ENCODE data around the gene SLC17A1.

SLC17A1 gene

DNA sequence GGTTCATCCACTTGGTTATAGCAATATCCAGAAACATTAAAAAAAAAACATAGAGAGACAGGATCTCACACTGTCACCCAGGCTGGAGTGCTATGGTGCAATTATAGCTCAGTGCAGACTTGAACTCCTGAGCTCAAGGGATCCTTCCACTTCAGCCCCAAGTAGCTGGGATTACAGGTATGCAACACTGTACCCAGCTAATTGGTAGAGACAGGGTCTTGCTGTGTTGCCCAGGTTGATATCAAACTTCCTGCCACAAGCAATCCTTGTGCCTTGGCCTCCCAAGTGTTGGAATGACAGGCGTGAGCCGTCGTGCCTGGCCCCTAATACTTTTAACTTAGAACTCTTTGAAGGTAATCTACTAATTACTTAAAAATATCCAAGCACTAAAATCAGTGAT lies 818 bp upstream of the SLC17A1 start:
- no peak for TF ChIP-seq TEAD4 (IDR thresholded peaks at IDR 0.05)
- no peak for TF ChIP-seq CEBPB (IDR thresholded peaks at IDR 0.05)
- TF ChIP-seq, protein P1, sequence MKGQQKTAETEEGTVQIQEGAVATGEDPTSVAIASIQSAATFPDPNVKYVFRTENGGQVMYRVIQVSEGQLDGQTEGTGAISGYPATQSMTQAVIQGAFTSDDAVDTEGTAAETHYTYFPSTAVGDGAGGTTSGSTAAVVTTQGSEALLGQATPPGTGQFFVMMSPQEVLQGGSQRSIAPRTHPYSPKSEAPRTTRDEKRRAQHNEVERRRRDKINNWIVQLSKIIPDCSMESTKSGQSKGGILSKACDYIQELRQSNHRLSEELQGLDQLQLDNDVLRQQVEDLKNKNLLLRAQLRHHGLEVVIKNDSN (IDR thresholded peaks at IDR 0.05), result no peak
- no peak for TF ChIP-seq FOXM1 (IDR thresholded peaks at IDR 0.05; ENCODE audit: borderline replicate concordance, low read depth)
- TF ChIP-seq EGR1 (IDR thresholded peaks at IDR 0.05), result no peak
- no peak for TF ChIP-seq RAD21 (IDR thresholded peaks at IDR 0.05; ENCODE audit: low read depth)
- TF ChIP-seq TCF12 (IDR thresholded peaks at IDR 0.05; ENCODE audit: low read depth), result no peak
- TF ChIP-seq, protein P2, sequence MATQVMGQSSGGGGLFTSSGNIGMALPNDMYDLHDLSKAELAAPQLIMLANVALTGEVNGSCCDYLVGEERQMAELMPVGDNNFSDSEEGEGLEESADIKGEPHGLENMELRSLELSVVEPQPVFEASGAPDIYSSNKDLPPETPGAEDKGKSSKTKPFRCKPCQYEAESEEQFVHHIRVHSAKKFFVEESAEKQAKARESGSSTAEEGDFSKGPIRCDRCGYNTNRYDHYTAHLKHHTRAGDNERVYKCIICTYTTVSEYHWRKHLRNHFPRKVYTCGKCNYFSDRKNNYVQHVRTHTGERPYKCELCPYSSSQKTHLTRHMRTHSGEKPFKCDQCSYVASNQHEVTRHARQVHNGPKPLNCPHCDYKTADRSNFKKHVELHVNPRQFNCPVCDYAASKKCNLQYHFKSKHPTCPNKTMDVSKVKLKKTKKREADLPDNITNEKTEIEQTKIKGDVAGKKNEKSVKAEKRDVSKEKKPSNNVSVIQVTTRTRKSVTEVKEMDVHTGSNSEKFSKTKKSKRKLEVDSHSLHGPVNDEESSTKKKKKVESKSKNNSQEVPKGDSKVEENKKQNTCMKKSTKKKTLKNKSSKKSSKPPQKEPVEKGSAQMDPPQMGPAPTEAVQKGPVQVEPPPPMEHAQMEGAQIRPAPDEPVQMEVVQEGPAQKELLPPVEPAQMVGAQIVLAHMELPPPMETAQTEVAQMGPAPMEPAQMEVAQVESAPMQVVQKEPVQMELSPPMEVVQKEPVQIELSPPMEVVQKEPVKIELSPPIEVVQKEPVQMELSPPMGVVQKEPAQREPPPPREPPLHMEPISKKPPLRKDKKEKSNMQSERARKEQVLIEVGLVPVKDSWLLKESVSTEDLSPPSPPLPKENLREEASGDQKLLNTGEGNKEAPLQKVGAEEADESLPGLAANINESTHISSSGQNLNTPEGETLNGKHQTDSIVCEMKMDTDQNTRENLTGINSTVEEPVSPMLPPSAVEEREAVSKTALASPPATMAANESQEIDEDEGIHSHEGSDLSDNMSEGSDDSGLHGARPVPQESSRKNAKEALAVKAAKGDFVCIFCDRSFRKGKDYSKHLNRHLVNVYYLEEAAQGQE (IDR thresholded peaks at IDR 0.05; ENCODE audit: low read depth), result no peak

DNA sequence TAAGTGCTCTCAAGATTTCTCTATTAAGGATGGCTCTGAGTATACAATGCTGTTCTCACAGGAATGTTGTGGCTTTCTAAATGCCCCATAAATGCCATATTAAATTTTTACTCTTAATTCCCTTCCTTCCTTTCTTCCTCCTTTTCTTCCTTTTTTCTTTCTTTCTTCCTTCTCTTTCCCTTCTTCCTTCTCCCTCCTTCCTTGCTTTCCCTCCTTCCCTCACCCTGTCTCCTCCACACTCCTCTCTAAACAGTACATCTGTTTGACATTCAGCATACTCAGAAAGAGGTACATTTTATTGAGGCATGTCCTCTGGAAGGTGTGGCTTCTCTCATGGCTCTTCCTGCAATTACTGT lies 433 bp upstream of the SLC17A1 start:
- TF ChIP-seq, protein P1 (IDR thresholded peaks at IDR 0.05), result no peak
- TF ChIP-seq YY1 (IDR thresholded peaks at IDR 0.05; ENCODE audit: low read depth), result no peak
- TF ChIP-seq, protein P3, sequence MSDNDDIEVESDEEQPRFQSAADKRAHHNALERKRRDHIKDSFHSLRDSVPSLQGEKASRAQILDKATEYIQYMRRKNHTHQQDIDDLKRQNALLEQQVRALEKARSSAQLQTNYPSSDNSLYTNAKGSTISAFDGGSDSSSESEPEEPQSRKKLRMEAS (IDR thresholded peaks at IDR 0.05), result no peak
- TF ChIP-seq EGR1 (IDR thresholded peaks at IDR 0.05), result no peak
- TF ChIP-seq TEAD4 (IDR thresholded peaks at IDR 0.05), result no peak
- no peak for TF ChIP-seq CEBPB (IDR thresholded peaks at IDR 0.05)
- TF ChIP-seq TAF1 (IDR thresholded peaks at IDR 0.05; ENCODE audit: low read depth), result no peak

DNA sequence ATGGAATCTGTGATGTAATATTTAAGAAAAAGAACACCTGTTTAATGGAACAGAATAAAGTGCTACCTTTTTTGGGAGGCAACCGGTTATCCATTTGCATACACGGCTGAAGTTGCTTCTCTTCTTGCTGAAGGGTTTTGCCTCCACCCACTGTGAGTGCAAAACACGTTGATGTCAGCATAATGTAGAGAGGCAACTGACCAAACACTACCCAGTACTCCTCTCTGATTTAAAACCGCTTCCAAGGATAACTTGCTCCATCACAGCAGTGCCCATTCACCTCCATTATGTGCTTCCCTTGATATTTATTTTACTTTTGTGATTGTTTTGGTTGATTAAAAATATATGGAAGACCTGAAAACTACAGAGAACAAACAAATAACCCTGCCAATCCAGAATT lies 1.4 kb downstream of the SLC17A1 start:
- TF ChIP-seq TCF12 (IDR thresholded peaks at IDR 0.05; ENCODE audit: low read depth), result no peak
- no peak for TF ChIP-seq TAF1 (IDR thresholded peaks at IDR 0.05; ENCODE audit: low read depth)
- TF ChIP-seq, protein P3 (IDR thresholded peaks at IDR 0.05), result no peak
- TF ChIP-seq TEAD4 (IDR thresholded peaks at IDR 0.05), result no peak
- TF ChIP-seq EGR1 (IDR thresholded peaks at IDR 0.05), result no peak
- no peak for TF ChIP-seq RAD21 (IDR thresholded peaks at IDR 0.05; ENCODE audit: low read depth)
- no peak for TF ChIP-seq EP300 (IDR thresholded peaks at IDR 0.05; ENCODE audit: borderline replicate concordance)
- TF ChIP-seq NFIC (IDR thresholded peaks at IDR 0.05), result no peak
- no peak for TF ChIP-seq CEBPB (IDR thresholded peaks at IDR 0.05)

DNA sequence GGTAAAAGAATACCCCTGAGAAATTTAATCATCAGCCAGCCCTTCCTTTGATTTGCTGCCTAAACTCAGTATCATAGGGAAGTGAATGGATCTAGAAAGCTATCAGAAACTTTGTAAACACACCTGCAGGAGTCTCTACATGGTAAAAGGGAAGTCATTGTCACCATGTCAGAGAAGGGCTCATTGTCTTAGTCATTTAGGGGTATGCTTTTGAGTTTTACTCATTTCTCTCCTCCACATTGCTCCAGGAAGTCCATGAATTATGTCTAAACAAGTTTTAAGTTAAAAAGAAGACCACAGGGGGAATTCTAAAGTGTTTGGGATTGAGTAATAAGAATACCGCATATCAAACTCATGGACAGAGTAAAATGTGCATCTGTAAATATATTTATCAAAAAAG lies 2.5 kb downstream of the SLC17A1 start:
- no peak for TF ChIP-seq FOXM1 (IDR thresholded peaks at IDR 0.05; ENCODE audit: borderline replicate concordance, low read depth)
- TF ChIP-seq, protein P1 (IDR thresholded peaks at IDR 0.05), result no peak
- TF ChIP-seq CEBPB (IDR thresholded peaks at IDR 0.05), result no peak
- TF ChIP-seq TEAD4 (IDR thresholded peaks at IDR 0.05), result no peak
- TF ChIP-seq EP300 (IDR thresholded peaks at IDR 0.05; ENCODE audit: borderline replicate concordance), result no peak
- no peak for TF ChIP-seq TAF1 (IDR thresholded peaks at IDR 0.05; ENCODE audit: low read depth)
- TF ChIP-seq YY1 (IDR thresholded peaks at IDR 0.05; ENCODE audit: low read depth), result no peak
- TF ChIP-seq ZBTB7A (IDR thresholded peaks at IDR 0.05; ENCODE audit: low read depth), result no peak
- no peak for TF ChIP-seq NFIC (IDR thresholded peaks at IDR 0.05)
- TF ChIP-seq, protein P2 (IDR thresholded peaks at IDR 0.05; ENCODE audit: low read depth), result no peak

DNA sequence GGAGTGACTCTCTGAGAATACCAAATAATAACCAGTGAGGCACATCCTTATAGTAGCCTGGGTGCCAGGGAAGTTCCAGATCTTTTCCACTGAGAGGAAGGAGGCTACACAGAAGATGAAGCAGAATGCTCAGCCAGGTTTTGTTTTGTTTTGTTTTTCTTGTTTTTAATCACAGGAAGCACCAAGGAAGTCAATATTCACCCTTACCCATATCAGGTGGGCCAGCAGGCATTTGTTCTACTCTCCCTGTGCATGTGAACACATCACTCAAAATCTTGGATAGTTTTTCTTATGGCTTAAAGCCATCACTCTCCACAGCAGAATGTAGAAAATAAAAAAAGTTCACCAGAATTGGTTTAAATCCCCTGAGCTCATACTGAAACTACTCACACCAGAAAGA lies 10.5 kb downstream of the SLC17A1 start:
- TF ChIP-seq TEAD4 (IDR thresholded peaks at IDR 0.05), result no peak
- TF ChIP-seq EGR1 (IDR thresholded peaks at IDR 0.05), result no peak
- TF ChIP-seq ZBTB7A (IDR thresholded peaks at IDR 0.05; ENCODE audit: low read depth), result no peak
- no peak for TF ChIP-seq CEBPB (IDR thresholded peaks at IDR 0.05)
- no peak for TF ChIP-seq YY1 (IDR thresholded peaks at IDR 0.05; ENCODE audit: low read depth)
- TF ChIP-seq RAD21 (IDR thresholded peaks at IDR 0.05; ENCODE audit: low read depth), result no peak
- no peak for TF ChIP-seq TCF12 (IDR thresholded peaks at IDR 0.05; ENCODE audit: low read depth)
- TF ChIP-seq, protein P1 (IDR thresholded peaks at IDR 0.05), result no peak
- no peak for TF ChIP-seq FOXM1 (IDR thresholded peaks at IDR 0.05; ENCODE audit: borderline replicate concordance, low read depth)
- TF ChIP-seq, protein P3 (IDR thresholded peaks at IDR 0.05), result no peak
- no peak for TF ChIP-seq EP300 (IDR thresholded peaks at IDR 0.05; ENCODE audit: borderline replicate concordance)
- no peak for TF ChIP-seq CREB1 (IDR thresholded peaks at IDR 0.05; ENCODE audit: low read depth)
- no peak for TF ChIP-seq NFIC (IDR thresholded peaks at IDR 0.05)
- TF ChIP-seq TAF1 (IDR thresholded peaks at IDR 0.05; ENCODE audit: low read depth), result no peak
- TF ChIP-seq, protein P2 (IDR thresholded peaks at IDR 0.05; ENCODE audit: low read depth), result no peak
